Activated CD4-positive, alpha-beta memory T cell treated with anti-CD3 and anti-CD28 coated beads, Interleukin-2, amount 10 ng/mL, durations not matched to agents 7 days and 5 days (primary cell): Measurements from ENCODE around the gene MACF1. TPM values are rescaled to one million over a fixed set of nuclear protein-coding genes. Genes with fewer than 3 reads are reported as not detected.

ENCODE experiments used
- CTCF ChIA-PET: fragments of 350-600 bp; sonication (Branson Sonifier 250); formaldehyde crosslinking; loops from one replicate; lab custom pipeline; 2021; ENCODE audit warnings: antibody characterized with exemption, inconsistent platforms; lab: Charles Lee
- POLR2A ChIA-PET: fragments of 350-600 bp; sonication (Branson Sonifier 250); formaldehyde crosslinking; loops from one replicate; lab custom pipeline; 2021; ENCODE audit warnings: antibody characterized with exemption; lab: Charles Lee
- DNase-seq: peaks from one replicate; pipeline ENCODE4 v3.0.0-alpha.2; 2020
- H3K27ac Mint-ChIP-seq: one replicate; pipeline ENCODE4 v1.8.0; 2021; ENCODE audit warnings: mild to moderate bottlenecking, mixed read lengths
- H3K27me3 Mint-ChIP-seq: one replicate; pipeline ENCODE4 v1.8.0; 2021; ENCODE audit warnings: mixed read lengths
- H3K36me3 Mint-ChIP-seq: one replicate; pipeline ENCODE4 v1.8.0; 2021; ENCODE audit warnings: low read depth, mixed read lengths
- H3K4me1 Mint-ChIP-seq: one replicate; pipeline ENCODE4 v1.8.0; 2021; ENCODE audit warnings: mixed read lengths
- H3K4me3 Mint-ChIP-seq: one replicate; pipeline ENCODE4 v1.8.0; 2021; ENCODE audit warnings: mild to moderate bottlenecking, mixed read lengths
- H3K9me3 Mint-ChIP-seq: one replicate; pipeline ENCODE4 v1.8.0; 2021; ENCODE audit warnings: mixed read lengths
- total RNA-seq, 2 experiments: library from RNA; stranded (reverse); gene quantifications; one replicate each; pipeline ENCODE4 v1.2.3, GENCODE V29; 2021

MACF1 gene
- total RNA-seq, 2 experiments from 2014 or later = 345 to 381 TPM

DNA sequence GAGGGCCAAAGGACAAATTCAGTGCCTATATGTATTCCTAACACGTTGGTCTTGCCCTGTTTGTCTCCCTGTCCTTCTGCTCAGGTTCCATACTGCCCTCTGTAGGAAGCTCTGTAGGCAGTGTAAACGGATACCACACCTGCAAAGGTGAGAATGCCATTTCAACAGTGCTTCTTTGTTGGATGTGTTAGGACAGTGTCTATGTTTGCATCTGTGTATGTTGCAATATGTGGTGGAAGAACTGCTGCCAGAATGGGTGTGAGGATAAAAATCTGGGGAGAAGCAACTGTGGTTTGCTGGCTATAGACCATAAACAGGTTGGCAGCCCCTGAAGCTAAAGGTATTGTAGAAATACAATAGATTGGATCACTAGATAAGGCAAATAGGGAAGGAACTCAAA, 173.9 kb downstream of the MACF1 start:
- Mint-ChIP-seq H3K27ac (no peak overlapping the region), H3K4me1 (no peaks in the 10 kb centered on the region), H3K4me3 (no peak overlapping the region), H3K36me3 (peaks cover 56% of the 10 kb centered on the region), H3K27me3 (no peaks in the 10 kb centered on the region), H3K9me3 (no peaks in the 10 kb centered on the region)
- ChIA-PET POLR2A (no interaction called here), CTCF (interaction anchor here (1.1 to 2.1 kb wide), 3 partner anchors 10 to 280 kb away, joined by 5 to 6 read pairs (median 5); no protein-coding TSS in a partner anchor)
- no peak for DNase-seq

- ChIA-PET CTCF (interaction anchor here (1.9 to 2.1 kb wide), 2 partner anchors 31 to 280 kb away, joined by 5 to 6 read pairs; no protein-coding TSS in a partner anchor), POLR2A (no interaction called here)
- no peak for DNase-seq
- Mint-ChIP-seq H3K27me3 (no peaks in the 10 kb centered on the region), H3K36me3 (peaks cover 60% of the 10 kb centered on the region), H3K27ac (no peak overlapping the region), H3K9me3 (no peaks in the 10 kb centered on the region), H3K4me3 (no peak overlapping the region), H3K4me1 (no peaks in the 10 kb centered on the region)
Observed at GRCh38 chr1:39379187-39379586, 174.7 kb downstream of the MACF1 start.

- Mint-ChIP-seq H3K27ac (no peak overlapping the region), H3K9me3 (no peaks in the 10 kb centered on the region), H3K4me3 (no peak overlapping the region), H3K4me1 (no peaks in the 10 kb centered on the region), H3K36me3 (peaks cover 61% of the 10 kb centered on the region), H3K27me3 (no peaks in the 10 kb centered on the region)
- CTCF ChIA-PET = interaction anchor here (2.1 kb wide), 1 partner anchor 30 kb away, joined by 6 read pairs; no protein-coding TSS in a partner anchor
- POLR2A ChIA-PET = no interaction called here
- DNase-seq = no peak
Observed at GRCh38 chr1:39380036-39380435, 175.5 kb downstream of the MACF1 start.

- Mint-ChIP-seq H3K36me3 (peaks cover 74% of the 10 kb centered on the region), H3K27me3 (no peaks in the 10 kb centered on the region), H3K4me1 (no peaks in the 10 kb centered on the region), H3K9me3 (no peaks in the 10 kb centered on the region), H3K4me3 (no peak overlapping the region), H3K27ac (no peak overlapping the region)
- DNase-seq = no peak
- ChIA-PET POLR2A (no interaction called here), CTCF (no interaction called here)
Observed at GRCh38 chr1:39381839-39382238, 177.3 kb downstream of the MACF1 start.

DNA sequence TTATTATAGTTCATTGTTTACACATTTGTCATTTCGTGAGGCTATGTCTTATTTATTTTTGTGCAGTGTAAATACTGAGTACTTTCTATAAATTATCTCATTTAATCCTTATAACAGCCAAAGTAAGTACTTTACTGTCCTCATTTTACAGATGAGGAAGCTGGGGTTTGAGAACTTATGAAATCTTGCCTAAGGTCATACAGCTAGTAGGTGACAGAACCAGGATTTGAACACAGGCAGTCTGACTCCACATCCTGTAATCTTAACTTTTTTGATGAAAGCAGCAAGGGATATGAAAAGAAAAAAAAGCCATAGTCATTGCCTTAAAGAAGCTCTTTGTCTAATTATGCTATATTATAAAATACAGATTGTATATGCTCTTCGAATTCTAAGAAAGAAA, 179.8 kb downstream of the MACF1 start:
- POLR2A ChIA-PET = no interaction called here

DNA sequence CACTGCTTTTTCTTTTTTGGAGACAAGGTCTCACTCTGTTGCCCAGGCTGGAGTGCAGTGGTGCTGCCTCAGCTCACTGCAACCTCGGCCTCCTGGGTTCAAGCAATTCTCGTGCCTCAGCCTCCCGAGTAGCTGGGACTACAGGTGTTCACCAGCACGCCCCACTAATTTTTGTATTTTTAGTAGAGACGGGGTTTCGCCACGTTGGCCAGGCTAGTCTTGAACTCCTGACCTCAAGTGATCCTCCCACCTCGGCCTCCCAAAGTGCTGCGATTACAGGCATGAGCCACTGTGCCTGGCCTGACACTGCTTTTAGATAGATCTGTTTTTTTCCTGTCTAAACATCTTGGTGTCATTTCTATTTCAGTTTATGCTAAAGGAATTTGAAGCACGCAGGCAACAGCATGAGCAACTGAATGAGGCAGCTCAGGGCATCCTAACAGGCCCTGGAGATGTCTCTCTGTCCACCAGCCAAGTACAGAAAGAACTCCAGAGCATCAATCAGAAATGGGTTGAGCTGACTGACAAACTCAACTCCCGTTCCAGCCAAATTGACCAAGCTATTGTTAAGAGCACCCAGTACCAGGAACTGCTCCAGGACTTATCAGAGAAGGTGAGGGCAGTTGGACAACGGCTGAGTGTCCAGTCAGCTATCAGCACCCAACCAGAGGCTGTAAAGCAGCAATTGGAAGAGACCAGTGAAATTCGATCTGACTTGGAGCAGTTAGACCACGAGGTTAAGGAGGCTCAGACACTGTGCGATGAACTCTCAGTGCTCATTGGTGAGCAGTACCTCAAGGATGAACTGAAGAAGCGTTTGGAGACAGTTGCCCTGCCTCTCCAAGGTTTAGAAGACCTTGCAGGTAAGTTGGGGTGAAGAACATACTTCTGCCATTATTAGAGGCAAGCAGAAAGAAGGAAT, 180.8 kb downstream of the MACF1 start:
- Mint-ChIP-seq H3K4me3 (no peak overlapping the region), H3K9me3 (no peaks in the 10 kb centered on the region), H3K27ac (no peak overlapping the region), H3K4me1 (peaks cover 4% of the 10 kb centered on the region), H3K27me3 (no peaks in the 10 kb centered on the region), H3K36me3 (peaks cover 81% of the 10 kb centered on the region)
- no peak for DNase-seq
- POLR2A ChIA-PET = no interaction called here
- CTCF ChIA-PET = no interaction called here

More for the DNA sequence above, 179.8 kb downstream of the MACF1 start:
- Mint-ChIP-seq H3K27me3 (no peaks in the 10 kb centered on the region), H3K4me3 (no peak overlapping the region), H3K4me1 (peaks cover 3% of the 10 kb centered on the region), H3K36me3 (peaks cover 81% of the 10 kb centered on the region), H3K27ac (peak overlapping the region; percentile 33), H3K9me3 (no peaks in the 10 kb centered on the region)
- DNase-seq = no peak
- CTCF ChIA-PET = no interaction called here

- Mint-ChIP-seq H3K27ac (peak overlapping the region; percentile 28), H3K36me3 (peaks cover 81% of the 10 kb centered on the region), H3K4me3 (no peak overlapping the region), H3K27me3 (no peaks in the 10 kb centered on the region), H3K9me3 (no peaks in the 10 kb centered on the region), H3K4me1 (peaks cover 15% of the 10 kb centered on the region)
- DNase-seq = no peak
- ChIA-PET POLR2A (no interaction called here), CTCF (interaction anchor here (1.0 to 2.1 kb wide), 2 partner anchors 10 to 24 kb away, joined by 3 to 6 read pairs; no protein-coding TSS in a partner anchor)
Observed at GRCh38 chr1:39386997-39387396, 182.5 kb downstream of the MACF1 start.

- ChIA-PET CTCF (interaction anchor here (0.9 to 2.1 kb wide), 3 partner anchors 11 to 289 kb away, joined by 3 to 6 read pairs (median 3); no protein-coding TSS in a partner anchor), POLR2A (interaction anchor here (1.5 kb wide), 1 partner anchor 24 kb away, joined by 3 read pairs; no protein-coding TSS in a partner anchor)
Observed at GRCh38 chr1:39387452-39387851, 183.0 kb downstream of the MACF1 start.

GRCh38 chr1:39391691-39392679, 187.5 kb downstream of the MACF1 start:
- no peak for DNase-seq
- H3K36me3 Mint-ChIP-seq = peaks cover 71% of the 10 kb centered on the region
- H3K27me3 Mint-ChIP-seq = no peaks in the 10 kb centered on the region

More at GRCh38 chr1:39387452-39387851, 183.0 kb downstream of the MACF1 start:
- H3K27me3 Mint-ChIP-seq = no peaks in the 10 kb centered on the region
- no peaks in the 10 kb centered on the region for H3K9me3 Mint-ChIP-seq
- H3K4me3 Mint-ChIP-seq = no peak overlapping the region
- peak overlapping the region; percentile 40 for H3K27ac Mint-ChIP-seq
- H3K36me3 Mint-ChIP-seq = peaks cover 79% of the 10 kb centered on the region
- H3K4me1 Mint-ChIP-seq = peaks cover 20% of the 10 kb centered on the region
- DNase-seq = no peak

DNA sequence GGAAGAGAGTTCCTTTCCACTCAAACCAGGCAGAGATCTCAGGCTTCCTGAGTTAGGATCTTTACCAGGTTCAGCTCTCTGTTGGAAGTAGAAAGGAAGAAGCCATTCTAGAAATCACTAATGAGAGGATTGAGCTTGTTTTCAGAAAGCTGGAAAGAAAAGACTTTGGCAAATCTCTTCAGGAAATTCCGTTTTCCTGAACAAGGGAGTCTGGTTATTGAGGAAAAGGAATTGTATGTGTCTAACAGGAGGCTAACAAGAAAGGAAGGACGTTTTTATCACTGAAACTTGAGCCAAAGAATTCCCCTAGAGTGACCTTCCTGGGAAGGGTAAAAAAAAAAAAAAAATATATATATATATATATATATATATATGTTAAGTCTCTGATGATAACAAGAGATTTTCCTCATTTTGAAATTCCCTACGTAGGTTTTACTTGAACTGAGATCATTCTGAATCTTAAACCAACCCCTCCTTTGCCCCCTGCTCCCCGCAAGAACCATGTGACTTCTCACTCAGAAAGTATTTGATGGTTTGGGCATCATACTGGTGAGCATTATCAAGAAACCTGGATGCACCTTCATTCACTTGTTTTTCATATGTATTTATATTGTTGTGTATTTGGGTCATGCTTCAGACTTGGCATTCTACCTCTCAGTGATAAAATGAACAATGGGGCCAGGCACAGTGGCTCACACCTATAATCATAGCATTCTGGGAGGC, 188.5 kb downstream of the MACF1 start:
- Mint-ChIP-seq H3K36me3 (peaks cover 63% of the 10 kb centered on the region), H3K27me3 (no peaks in the 10 kb centered on the region), H3K4me3 (no peak overlapping the region), H3K4me1 (peaks cover 68% of the 10 kb centered on the region), H3K27ac (no peak overlapping the region), H3K9me3 (no peaks in the 10 kb centered on the region)
- POLR2A ChIA-PET = no interaction called here
- CTCF ChIA-PET = interaction anchor here (1.1 kb wide), 1 partner anchor 8 kb away, joined by 3 read pairs; no protein-coding TSS in a partner anchor
- DNase-seq = no peak

More at GRCh38 chr1:39391691-39392679, 187.5 kb downstream of the MACF1 start:
- H3K9me3 Mint-ChIP-seq = no peaks in the 10 kb centered on the region
- ChIA-PET CTCF (interaction anchor here (1.1 to 1.4 kb wide), 2 partner anchors 9 to 19 kb away, joined by 3 to 4 read pairs; no protein-coding TSS in a partner anchor), POLR2A (interaction anchor here (0.6 to 1.1 kb wide), 3 partner anchors 19 to 484 kb away, joined by 3 to 4 read pairs (median 3); no protein-coding TSS in a partner anchor)
- no peak overlapping the region for H3K4me3 Mint-ChIP-seq
- peaks cover 65% of the 10 kb centered on the region for H3K4me1 Mint-ChIP-seq
- H3K27ac Mint-ChIP-seq = no peak overlapping the region

GRCh38 chr1:39393645-39394044, 189.2 kb downstream of the MACF1 start:
- POLR2A ChIA-PET = interaction anchor here (2.3 kb wide), 1 partner anchor 16 kb away, joined by 14 read pairs; no protein-coding TSS in a partner anchor
- H3K27ac Mint-ChIP-seq = no peak overlapping the region
- H3K36me3 Mint-ChIP-seq = peaks cover 58% of the 10 kb centered on the region

More at GRCh38 chr1:39393645-39394044, 189.2 kb downstream of the MACF1 start:
- Mint-ChIP-seq H3K4me1 (peaks cover 74% of the 10 kb centered on the region), H3K4me3 (no peak overlapping the region), H3K9me3 (no peaks in the 10 kb centered on the region), H3K27me3 (no peaks in the 10 kb centered on the region)
- CTCF ChIA-PET = no interaction called here
- DNase-seq = no peak
